ENCODE data around the gene USPL1. TPM values are rescaled to one million over a fixed set of nuclear protein-coding genes. Genes with fewer than 3 reads are reported as not detected.
"Not testable (repeated sequence)": the region's sequence is repeated elsewhere in the genome, so short reads cannot be mapped to it uniquely, and the experiment has no call there.

USPL1 gene
- total and polyA plus RNA-seq, 2 donors: 14.5 to 31.6 TPM

- H3K4me1 ChIP-seq (ENCODE audit: insufficient read depth): no peaks in the 10 kb centered on the region
- DNase-seq (ENCODE audit: extremely low spot score): no peak
- no peaks in the 10 kb centered on the region for H3K36me3 ChIP-seq (ENCODE audit: insufficient read depth)
- no peak overlapping the region for H3K27ac ChIP-seq (ENCODE audit: low read depth)
- no peak overlapping the region for H3K4me3 ChIP-seq (ENCODE audit: low read depth, low read length)
- 90% methylated on average over 3 of the region's 3 CpGs for WGBS
Observed at GRCh38 chr13:30600496-30600895, 17.2 kb upstream of the USPL1 start.

GRCh38 chr13:30601836-30602235 is 15.9 kb upstream of the USPL1 start:
- WGBS: 94% methylated on average over 8 of the region's 8 CpGs
- no peaks in the 10 kb centered on the region for H3K4me1 ChIP-seq (ENCODE audit: insufficient read depth)

GRCh38 chr13:30605052-30605451 is 12.7 kb upstream of the USPL1 start:
- DNase-seq (ENCODE audit: extremely low spot score): no peak
- Histone ChIP-seq H3K36me3 (ENCODE audit: insufficient read depth) (no peaks in the 10 kb centered on the region), H3K4me1 (ENCODE audit: insufficient read depth) (no peaks in the 10 kb centered on the region), H3K27ac (ENCODE audit: low read depth) (no peak overlapping the region), H3K4me3 (ENCODE audit: low read depth, low read length) (no peak overlapping the region)
- 92% methylated on average over 7 of the region's 7 CpGs for WGBS

More at GRCh38 chr13:30601836-30602235, 15.9 kb upstream of the USPL1 start:
- Histone ChIP-seq H3K36me3 (ENCODE audit: insufficient read depth) (no peaks in the 10 kb centered on the region), H3K27ac (ENCODE audit: low read depth) (no peak overlapping the region), H3K4me3 (ENCODE audit: low read depth, low read length) (no peak overlapping the region)
- no peak for DNase-seq (ENCODE audit: extremely low spot score)

- DNase-seq (ENCODE audit: extremely low spot score): not testable (repeated sequence)
- WGBS: 92% methylated on average over 6 of the region's 6 CpGs
Observed at GRCh38 chr13:30607186-30607585, 10.5 kb upstream of the USPL1 start.

GRCh38 chr13:30607908-30608307 is 9.8 kb upstream of the USPL1 start:
- no peak for DNase-seq (ENCODE audit: extremely low spot score)
- Histone ChIP-seq H3K4me3 (ENCODE audit: low read depth, low read length) (no peak overlapping the region), H3K27ac (ENCODE audit: low read depth) (no peak overlapping the region), H3K36me3 (ENCODE audit: insufficient read depth) (no peaks in the 10 kb centered on the region), H3K4me1 (ENCODE audit: insufficient read depth) (no peaks in the 10 kb centered on the region)
- WGBS: 80% methylated on average over 4 of the region's 4 CpGs

More at GRCh38 chr13:30607186-30607585, 10.5 kb upstream of the USPL1 start:
- not testable (repeated sequence) for H3K27ac ChIP-seq (ENCODE audit: low read depth); H3K4me1 ChIP-seq (ENCODE audit: insufficient read depth); H3K36me3 ChIP-seq (ENCODE audit: insufficient read depth); H3K4me3 ChIP-seq (ENCODE audit: low read depth, low read length)

- Histone ChIP-seq H3K27ac (ENCODE audit: low read depth) (no peak overlapping the region), H3K4me3 (ENCODE audit: low read depth, low read length) (no peak overlapping the region), H3K4me1 (ENCODE audit: insufficient read depth) (no peaks in the 10 kb centered on the region), H3K36me3 (ENCODE audit: insufficient read depth) (no peaks in the 10 kb centered on the region)
- DNase-seq (ENCODE audit: extremely low spot score): peak; percentile 21
- WGBS: 37% methylated on average over 5 of the region's 5 CpGs
Observed at GRCh38 chr13:30608364-30608763, 9.4 kb upstream of the USPL1 start.

- H3K4me3 ChIP-seq (ENCODE audit: low read depth, low read length): no peak overlapping the region
- H3K4me1 ChIP-seq (ENCODE audit: insufficient read depth): no peaks in the 10 kb centered on the region
- no peaks in the 10 kb centered on the region for H3K36me3 ChIP-seq (ENCODE audit: insufficient read depth)
- H3K27ac ChIP-seq (ENCODE audit: low read depth): no peak overlapping the region
- DNase-seq (ENCODE audit: extremely low spot score): no peak
Observed at GRCh38 chr13:30610311-30610710, 7.4 kb upstream of the USPL1 start.

GRCh38 chr13:30615481-30615865 is 2.2 kb upstream of the USPL1 start:
- Histone ChIP-seq H3K27ac (ENCODE audit: low read depth) (peak overlapping the region; percentile 50), H3K4me1 (ENCODE audit: insufficient read depth) (no peaks in the 10 kb centered on the region), H3K4me3 (ENCODE audit: low read depth, low read length) (peak overlapping the region; percentile 28), H3K36me3 (ENCODE audit: insufficient read depth) (no peaks in the 10 kb centered on the region)
- no peak for DNase-seq (ENCODE audit: extremely low spot score)
- WGBS: 11% methylated on average over 4 of the region's 4 CpGs

- Histone ChIP-seq H3K4me3 (ENCODE audit: low read depth, low read length) (peak overlapping the region; percentile 49), H3K4me1 (ENCODE audit: insufficient read depth) (no peaks in the 10 kb centered on the region), H3K27ac (ENCODE audit: low read depth) (peak overlapping the region; percentile 99), H3K36me3 (ENCODE audit: insufficient read depth) (no peaks in the 10 kb centered on the region)
- DNase-seq (ENCODE audit: extremely low spot score): peak; percentile 66
- WGBS: 4% methylated on average over 7 of the region's 7 CpGs
Observed at GRCh38 chr13:30615866-30616541, 1.7 kb upstream of the USPL1 start.

GRCh38 chr13:30616927-30617314 is 799 bp upstream of the USPL1 start:
- WGBS: under 1% methylated on average over 12 of the region's 12 CpGs
- Histone ChIP-seq H3K4me1 (ENCODE audit: insufficient read depth) (no peaks in the 10 kb centered on the region), H3K27ac (ENCODE audit: low read depth) (peak overlapping the region; percentile 99), H3K36me3 (ENCODE audit: insufficient read depth) (no peaks in the 10 kb centered on the region), H3K4me3 (ENCODE audit: low read depth, low read length) (peak overlapping the region; percentile 49)
- DNase-seq (ENCODE audit: extremely low spot score): peak; percentile 92

- WGBS: 1% methylated on average over 21 of the region's 21 CpGs
- Histone ChIP-seq H3K27ac (ENCODE audit: low read depth) (peak overlapping the region; percentile 81), H3K4me3 (ENCODE audit: low read depth, low read length) (peak overlapping the region; percentile 68), H3K4me1 (ENCODE audit: insufficient read depth) (peaks cover 2% of the 10 kb centered on the region), H3K36me3 (ENCODE audit: insufficient read depth) (no peaks in the 10 kb centered on the region)
- DNase-seq (ENCODE audit: extremely low spot score): no peak
Observed at GRCh38 chr13:30618186-30618929, 638 bp downstream of the USPL1 start.

GRCh38 chr13:30618930-30619279 is 1.2 kb downstream of the USPL1 start:
- peak overlapping the region; percentile 68 for H3K4me3 ChIP-seq (ENCODE audit: low read depth, low read length)
- H3K4me1 ChIP-seq (ENCODE audit: insufficient read depth): peaks cover 2% of the 10 kb centered on the region
- DNase-seq (ENCODE audit: extremely low spot score): no peak
- WGBS: 31% methylated on average over 3 of the region's 3 CpGs
- no peak overlapping the region for H3K27ac ChIP-seq (ENCODE audit: low read depth)
- no peaks in the 10 kb centered on the region for H3K36me3 ChIP-seq (ENCODE audit: insufficient read depth)

- 69% methylated on average over 5 of the region's 5 CpGs for WGBS
- DNase-seq (ENCODE audit: extremely low spot score): no peak
- Histone ChIP-seq H3K4me3 (ENCODE audit: low read depth, low read length) (peak overlapping the region; percentile 68), H3K4me1 (ENCODE audit: insufficient read depth) (peaks cover 2% of the 10 kb centered on the region), H3K36me3 (ENCODE audit: insufficient read depth) (no peaks in the 10 kb centered on the region), H3K27ac (ENCODE audit: low read depth) (no peak overlapping the region)
Observed at GRCh38 chr13:30619731-30620130, 2.0 kb downstream of the USPL1 start.

GRCh38 chr13:30620941-30621340 is 3.2 kb downstream of the USPL1 start:
- Histone ChIP-seq H3K36me3 (ENCODE audit: insufficient read depth) (no peaks in the 10 kb centered on the region), H3K27ac (ENCODE audit: low read depth) (no peak overlapping the region), H3K4me1 (ENCODE audit: insufficient read depth) (peaks cover 2% of the 10 kb centered on the region), H3K4me3 (ENCODE audit: low read depth, low read length) (no peak overlapping the region)
- WGBS: 85% methylated on average over 3 of the region's 3 CpGs
- DNase-seq (ENCODE audit: extremely low spot score): no peak
